Naive B cell (primary cell): ENCODE data around the gene NECAB2. TPM values are rescaled to one million over a fixed set of nuclear protein-coding genes. Genes with fewer than 3 reads are reported as not detected.

Experiments
- ATAC-seq, 2 donors: fragments of 150-1000 bp; cut with Tn5 transposase; 2 replicates each; pipeline ENCODE4 v1.10.0; 2021; ENCODE audit warnings: low read depth in 2 of 2, mild to moderate bottlenecking in 2 of 2, moderate library complexity in 2 of 2
- DNase-seq: peaks from one replicate; pipeline ENCODE4 v3.0.0; 2022
- H3K27ac Mint-ChIP-seq, 6 donors: one replicate each; pipeline ENCODE4 v1.8.0; 2020 to 2022; ENCODE audit warnings: mild to moderate bottlenecking in 6 of 6, mixed read lengths in 6 of 6, moderate library complexity in 5 of 6, inconsistent platforms in 2 of 6
- H3K27me3 Mint-ChIP-seq, 3 donors: one replicate each; pipeline ENCODE4 v1.8.0; 2021 to 2022; ENCODE audit warnings: mixed read lengths in 3 of 3, mild to moderate bottlenecking in 1 of 3
- H3K36me3 Mint-ChIP-seq, 2 donors: one replicate each; pipeline ENCODE4 v1.8.0; 2020 to 2022; ENCODE audit warnings: mixed read lengths in 2 of 2, inconsistent platforms in 1 of 2, mild to moderate bottlenecking in 1 of 2
- H3K4me1 Mint-ChIP-seq, 3 donors: one replicate each; pipeline ENCODE4 v1.8.0; 2020 to 2022; ENCODE audit warnings: mixed read lengths in 3 of 3, inconsistent platforms in 1 of 3, mild to moderate bottlenecking in 1 of 3, moderate library complexity in 1 of 3
- H3K4me3 Mint-ChIP-seq, 8 donors: one replicate each; pipeline ENCODE4 v1.8.0; 2020 to 2022; ENCODE audit warnings: mild to moderate bottlenecking in 8 of 8, mixed read lengths in 8 of 8, moderate library complexity in 8 of 8, inconsistent platforms in 2 of 8
- H3K9me3 Mint-ChIP-seq, 7 donors: one replicate each; pipeline ENCODE4 v1.8.0; 2020 to 2022; ENCODE audit warnings: mixed read lengths in 7 of 7, mild to moderate bottlenecking in 5 of 7, inconsistent platforms in 2 of 7, moderate library complexity in 1 of 7
- polyA plus RNA-seq, 6 donors: library from polyadenylated mRNA; unstranded; fragments of 300-500 nt; fragmentation: Illumina TruSeq; gene quantifications; one replicate each; pipeline ENCODE4 v1.2.3, GENCODE V29; 2021; ENCODE audit warnings: low read depth in 6 of 6

NECAB2 gene
- polyA plus RNA-seq, 6 donors from 2014 or later = not detected

GRCh38 chr16:83951544-83951943, 16.5 kb upstream of the NECAB2 start:
- Mint-ChIP-seq H3K36me3 (no peaks in the 10 kb centered on the region), H3K4me1 (peaks cover 3 to 12% (median 7%) of the 10 kb centered on the region in 3 donors), H3K9me3 (no peaks in the 10 kb centered on the region), H3K27ac (no peak overlapping the region), H3K27me3 (peaks cover 8 to 44% (median 9%) of the 10 kb centered on the region in 3 donors), H3K4me3 (no peak overlapping the region)
- DNase-seq (no peak), ATAC-seq (no peak)

GRCh38 chr16:83952587-83952939, 15.5 kb upstream of the NECAB2 start:
- H3K36me3 Mint-ChIP-seq = no peaks in the 10 kb centered on the region
- DNase-seq = no peak
- H3K27ac Mint-ChIP-seq = peak overlapping the region in 1 of 6 donors; percentile 60
- H3K4me3 Mint-ChIP-seq = no peak overlapping the region
- peaks cover 7 to 12% (median 7%) of the 10 kb centered on the region in 3 donors for H3K4me1 Mint-ChIP-seq
- no peaks in the 10 kb centered on the region for H3K9me3 Mint-ChIP-seq
- no peak for ATAC-seq
- H3K27me3 Mint-ChIP-seq = peaks cover 8 to 50% (median 9%) of the 10 kb centered on the region in 3 donors

- H3K27me3 Mint-ChIP-seq = peaks cover 8 to 50% (median 9%) of the 10 kb centered on the region in 3 donors
- peaks cover 7 to 12% (median 7%) of the 10 kb centered on the region in 3 donors for H3K4me1 Mint-ChIP-seq
- DNase-seq (peak; percentile 9), ATAC-seq (peak; percentile 71)
- no peaks in the 10 kb centered on the region for H3K9me3 Mint-ChIP-seq
- peak within 1 kb of the TSS in 6 of 8 donors; percentile 8 to 80 (median 39) for H3K4me3 Mint-ChIP-seq
- no peaks in the 10 kb centered on the region for H3K36me3 Mint-ChIP-seq
- peak within 1 kb of the TSS in 2 of 6 donors; percentile 21 to 60 for H3K27ac Mint-ChIP-seq
Measured at GRCh38 chr16:83952940-83953795, 14.9 kb upstream of the NECAB2 start, which contains the start of gene OSGIN1. TSS of gene OSGIN1 (plus strand) at chr16:83953240. CDS start at chr16:83957672, 4,432 bp downstream.

- Mint-ChIP-seq H3K27ac (no peak overlapping the region), H3K9me3 (no peaks in the 10 kb centered on the region), H3K4me3 (peak overlapping the region in 3 of 8 donors; percentile 8 to 43 (median 30)), H3K4me1 (peaks cover 7 to 12% (median 7%) of the 10 kb centered on the region in 3 donors), H3K36me3 (no peaks in the 10 kb centered on the region), H3K27me3 (peaks cover 8 to 50% (median 9%) of the 10 kb centered on the region in 3 donors)
- peak; percentile 10 for DNase-seq
- peak; percentile 38 to 51 for ATAC-seq
Measured at GRCh38 chr16:83953796-83954576, 14.1 kb upstream of the NECAB2 start.

- Mint-ChIP-seq H3K4me1 (peaks cover 7 to 12% (median 7%) of the 10 kb centered on the region in 3 donors), H3K36me3 (no peaks in the 10 kb centered on the region), H3K4me3 (peak overlapping the region in 1 of 8 donors; percentile 43), H3K9me3 (no peaks in the 10 kb centered on the region), H3K27ac (peak overlapping the region in 1 of 6 donors; percentile 42), H3K27me3 (peaks cover 8 to 50% (median 9%) of the 10 kb centered on the region in 3 donors)
- DNase-seq = no peak
- no peak for ATAC-seq
Measured at GRCh38 chr16:83954577-83955016, 13.4 kb upstream of the NECAB2 start.

GRCh38 chr16:83955218-83956130, 12.6 kb upstream of the NECAB2 start:
- Mint-ChIP-seq H3K36me3 (no peaks in the 10 kb centered on the region), H3K27me3 (peaks cover 8 to 50% (median 9%) of the 10 kb centered on the region in 3 donors), H3K4me1 (peaks cover 7 to 12% (median 7%) of the 10 kb centered on the region in 3 donors), H3K4me3 (peak overlapping the region in 2 of 8 donors; percentile 42 to 47), H3K9me3 (no peaks in the 10 kb centered on the region), H3K27ac (no peak overlapping the region)
- DNase-seq (no peak), ATAC-seq (no peak)

- H3K9me3 Mint-ChIP-seq = no peaks in the 10 kb centered on the region
Measured at GRCh38 chr16:83956336-83957289, 11.4 kb upstream of the NECAB2 start.

GRCh38 chr16:83957296-83957855, 10.7 kb upstream of the NECAB2 start:
- H3K9me3 Mint-ChIP-seq = no peaks in the 10 kb centered on the region
- ATAC-seq (no peak), DNase-seq (no peak)
- peak overlapping the region in 1 of 6 donors; percentile 64 for H3K27ac Mint-ChIP-seq
- peaks cover 8 to 46% (median 9%) of the 10 kb centered on the region in 3 donors for H3K27me3 Mint-ChIP-seq
- peaks cover 7 to 12% (median 7%) of the 10 kb centered on the region in 3 donors for H3K4me1 Mint-ChIP-seq
- H3K36me3 Mint-ChIP-seq = no peaks in the 10 kb centered on the region
- no peak overlapping the region for H3K4me3 Mint-ChIP-seq

More at GRCh38 chr16:83956336-83957289, 11.4 kb upstream of the NECAB2 start:
- Mint-ChIP-seq H3K27ac (no peak overlapping the region), H3K36me3 (no peaks in the 10 kb centered on the region), H3K4me1 (peaks cover 7 to 12% (median 7%) of the 10 kb centered on the region in 3 donors), H3K27me3 (peaks cover 8 to 50% (median 9%) of the 10 kb centered on the region in 3 donors), H3K4me3 (no peak overlapping the region)
- ATAC-seq (peak; percentile 45 to 68), DNase-seq (peak; percentile 56)

- ATAC-seq (no peak), DNase-seq (no peak)
- H3K27me3 Mint-ChIP-seq = peaks cover 8 to 36% (median 9%) of the 10 kb centered on the region in 3 donors
- peaks cover 4 to 9% (median 7%) of the 10 kb centered on the region in 3 donors for H3K4me1 Mint-ChIP-seq
- H3K27ac Mint-ChIP-seq = peak overlapping the region in 1 of 6 donors; percentile 81
- H3K36me3 Mint-ChIP-seq = no peaks in the 10 kb centered on the region
- H3K4me3 Mint-ChIP-seq = no peak overlapping the region
- no peaks in the 10 kb centered on the region for H3K9me3 Mint-ChIP-seq
Measured at GRCh38 chr16:83958137-83958845, 9.8 kb upstream of the NECAB2 start.

GRCh38 chr16:83958846-83959565, 9.0 kb upstream of the NECAB2 start:
- Mint-ChIP-seq H3K4me3 (no peak overlapping the region), H3K4me1 (peaks cover 4 to 6% (median 5%) of the 10 kb centered on the region in 3 donors), H3K27me3 (peaks cover 6 to 32% (median 9%) of the 10 kb centered on the region in 3 donors), H3K9me3 (no peaks in the 10 kb centered on the region), H3K36me3 (no peaks in the 10 kb centered on the region), H3K27ac (no peak overlapping the region)
- ATAC-seq (no peak), DNase-seq (no peak)
